DOHH2 (cell line): ENCODE measurements around the gene SLC6A17.

Experiments
- H3F3A ChIP-seq: fragments of 200-600 bp; sonication (generic), shearing (Covaris generic); 2 replicates; pipeline ENCODE4 v1.6.0; 2016; ENCODE audit warnings: antibody characterized with exemption, mild to moderate bottlenecking; ENCODE audit not compliant: control insufficient read depth, insufficient read depth
- H3K27ac ChIP-seq: fragments of 200-600 bp; sonication (generic); 2 replicates; pipeline ENCODE4 v1.5.1; 2014; ENCODE audit warnings: low read depth, mild to moderate bottlenecking, low read length, moderate library complexity
- H3K27me3 ChIP-seq: fragments of 200-600 bp; sonication (generic); 2 replicates; pipeline ENCODE4 v1.6.1; 2014; ENCODE audit warnings: mild to moderate bottlenecking, low read length, mixed read lengths; ENCODE audit not compliant: control insufficient read depth
- H3K36me3 ChIP-seq: fragments of 200-600 bp; sonication (generic); 2 replicates; pipeline ENCODE4 v1.6.1; 2014; ENCODE audit warnings: mild to moderate bottlenecking, low read length, moderate library complexity, mixed read lengths; ENCODE audit not compliant: control insufficient read depth
- H3K4me1 ChIP-seq: fragments of 200-600 bp; sonication (generic); 2 replicates; pipeline ENCODE4 v1.6.1; 2014; ENCODE audit warnings: mild to moderate bottlenecking, low read length, mixed read lengths; ENCODE audit not compliant: control insufficient read depth
- H3K4me2 ChIP-seq: fragments of 200-600 bp; sonication (generic); 2 replicates; pipeline ENCODE4 v1.6.0; 2014; ENCODE audit warnings: mild to moderate bottlenecking, low read length, moderate library complexity
- H3K4me3 ChIP-seq: fragments of 200-600 bp; sonication (generic); 2 replicates; pipeline ENCODE4 v1.5.1; 2014; ENCODE audit warnings: mild to moderate bottlenecking, low read length, mixed read lengths
- H3K79me2 ChIP-seq: fragments of 200-600 bp; sonication (generic); 2 replicates; pipeline ENCODE4 v1.6.1; 2014; ENCODE audit warnings: mild to moderate bottlenecking, low read length, mixed read lengths; ENCODE audit not compliant: control insufficient read depth
- H3K9me2 ChIP-seq: fragments of 200-600 bp; sonication (generic); replicated peaks from 2 replicates; pipeline ENCODE4 v1.6.1; 2014; ENCODE audit warnings: mild to moderate bottlenecking, low read length, mixed read lengths; ENCODE audit not compliant: control insufficient read depth
- H3K9me3 ChIP-seq: fragments of 200-600 bp; sonication (generic); 2 replicates; pipeline ENCODE4 v1.6.1; 2014; ENCODE audit warnings: antibody characterized with exemption, low read length, mixed read lengths; ENCODE audit not compliant: control insufficient read depth, insufficient read depth
- H4K20me1 ChIP-seq: fragments of 200-600 bp; sonication (generic); 2 replicates; pipeline ENCODE4 v1.6.0; 2014; ENCODE audit warnings: low read depth, mild to moderate bottlenecking, antibody characterized with exemption, low read length, moderate library complexity; ENCODE audit not compliant: control insufficient read depth, insufficient read depth
- EZH2phosphoT487 ChIP-seq: fragments of 200-600 bp; sonication (generic); IDR thresholded peaks from 2 replicates; pipeline ENCODE4 v1.6.1; 2017; ENCODE audit warnings: borderline replicate concordance, mild to moderate bottlenecking, antibody characterized with exemption, low read length, moderate library complexity, mixed read lengths
- TF ChIP-seq, protein P1 (sequence below): fragments of 200-600 bp; sonication (generic); IDR thresholded peaks from one replicate; pipeline ENCODE4 v1.5.1; 2014; ENCODE audit warnings: antibody characterized with exemption, mild to moderate bottlenecking, low read depth, low read length; ENCODE audit not compliant: poor library complexity, severe bottlenecking

Gene SLC6A17

DNA sequence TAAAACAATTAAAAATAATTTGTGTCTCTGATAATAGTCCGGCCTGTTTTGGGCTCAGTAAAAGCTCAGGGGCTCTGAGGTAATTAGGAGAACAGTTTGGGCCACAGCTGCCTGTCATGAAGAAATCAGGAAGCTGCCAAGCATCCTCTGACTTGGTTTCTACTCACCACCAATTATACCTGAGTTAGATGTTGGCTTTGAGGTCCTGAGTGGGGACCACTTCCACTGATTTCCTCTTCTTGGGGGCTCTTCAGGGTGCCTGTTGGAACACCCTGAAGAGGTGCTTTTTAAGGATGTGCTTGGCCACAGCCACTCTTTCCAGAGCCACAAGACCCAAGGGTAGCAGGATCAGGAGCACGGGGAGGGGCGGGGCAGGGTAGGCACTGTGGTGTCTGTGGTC, 10.9 kb downstream of the SLC6A17 start:
- TF ChIP-seq, protein P1, sequence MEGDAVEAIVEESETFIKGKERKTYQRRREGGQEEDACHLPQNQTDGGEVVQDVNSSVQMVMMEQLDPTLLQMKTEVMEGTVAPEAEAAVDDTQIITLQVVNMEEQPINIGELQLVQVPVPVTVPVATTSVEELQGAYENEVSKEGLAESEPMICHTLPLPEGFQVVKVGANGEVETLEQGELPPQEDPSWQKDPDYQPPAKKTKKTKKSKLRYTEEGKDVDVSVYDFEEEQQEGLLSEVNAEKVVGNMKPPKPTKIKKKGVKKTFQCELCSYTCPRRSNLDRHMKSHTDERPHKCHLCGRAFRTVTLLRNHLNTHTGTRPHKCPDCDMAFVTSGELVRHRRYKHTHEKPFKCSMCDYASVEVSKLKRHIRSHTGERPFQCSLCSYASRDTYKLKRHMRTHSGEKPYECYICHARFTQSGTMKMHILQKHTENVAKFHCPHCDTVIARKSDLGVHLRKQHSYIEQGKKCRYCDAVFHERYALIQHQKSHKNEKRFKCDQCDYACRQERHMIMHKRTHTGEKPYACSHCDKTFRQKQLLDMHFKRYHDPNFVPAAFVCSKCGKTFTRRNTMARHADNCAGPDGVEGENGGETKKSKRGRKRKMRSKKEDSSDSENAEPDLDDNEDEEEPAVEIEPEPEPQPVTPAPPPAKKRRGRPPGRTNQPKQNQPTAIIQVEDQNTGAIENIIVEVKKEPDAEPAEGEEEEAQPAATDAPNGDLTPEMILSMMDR = no peak
- no peak for TF ChIP-seq EZH2phosphoT487
- 0 out of 2 replicates have a peak, but pooled peaks cover 2% of the 10 kb centered on the region for H3K27me3 ChIP-seq

DNA sequence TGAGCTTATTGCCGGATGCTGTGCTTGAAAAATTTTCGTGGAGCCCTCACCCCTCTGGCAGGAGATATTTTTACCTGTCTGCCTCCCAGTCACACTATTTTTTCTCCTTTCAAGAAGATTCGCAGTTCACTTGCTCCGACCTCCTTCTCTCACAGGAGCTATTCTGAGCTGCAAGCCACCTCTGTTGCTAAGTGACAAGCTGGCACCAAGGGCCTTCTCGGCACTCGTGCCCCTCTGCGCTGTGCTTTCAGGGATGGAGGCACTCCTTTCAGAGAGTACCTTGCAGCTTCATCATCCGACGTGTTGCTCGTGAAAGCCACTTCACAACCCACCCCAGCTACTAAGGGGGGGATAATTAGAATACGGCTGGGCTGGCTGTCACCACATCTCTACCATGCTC, 11.6 kb downstream of the SLC6A17 start:
- H3K36me3 ChIP-seq = no peaks in the 10 kb centered on the region
- no peaks in the 10 kb centered on the region for H3K9me3 ChIP-seq
- no peaks in the 10 kb centered on the region for H3K4me1 ChIP-seq
- no peak overlapping the region for H3K4me3 ChIP-seq
- TF ChIP-seq EZH2phosphoT487 = no peak
- TF ChIP-seq, protein P1 = no peak
- no peaks in the 10 kb centered on the region for H3K9me2 ChIP-seq
- H3K27ac ChIP-seq = no peak overlapping the region
- H3K4me2 ChIP-seq = no peak overlapping the region
- H3K27me3 ChIP-seq = 0 out of 2 replicates have a peak, but pooled peaks cover 2% of the 10 kb centered on the region
- H3F3A ChIP-seq = no peaks in the 10 kb centered on the region
- H3K79me2 ChIP-seq = no peaks in the 10 kb centered on the region
- H4K20me1 ChIP-seq = no peaks in the 10 kb centered on the region

More for the DNA sequence above, 10.9 kb downstream of the SLC6A17 start:
- H3K79me2 ChIP-seq = no peaks in the 10 kb centered on the region
- H3K4me1 ChIP-seq = no peaks in the 10 kb centered on the region
- no peak overlapping the region for H3K4me2 ChIP-seq
- H3K9me3 ChIP-seq = no peaks in the 10 kb centered on the region
- no peak overlapping the region for H3K4me3 ChIP-seq
- no peak overlapping the region for H3K27ac ChIP-seq
- no peaks in the 10 kb centered on the region for H3K36me3 ChIP-seq
- no peaks in the 10 kb centered on the region for H3K9me2 ChIP-seq
- no peaks in the 10 kb centered on the region for H4K20me1 ChIP-seq
- no peaks in the 10 kb centered on the region for H3F3A ChIP-seq

DNA sequence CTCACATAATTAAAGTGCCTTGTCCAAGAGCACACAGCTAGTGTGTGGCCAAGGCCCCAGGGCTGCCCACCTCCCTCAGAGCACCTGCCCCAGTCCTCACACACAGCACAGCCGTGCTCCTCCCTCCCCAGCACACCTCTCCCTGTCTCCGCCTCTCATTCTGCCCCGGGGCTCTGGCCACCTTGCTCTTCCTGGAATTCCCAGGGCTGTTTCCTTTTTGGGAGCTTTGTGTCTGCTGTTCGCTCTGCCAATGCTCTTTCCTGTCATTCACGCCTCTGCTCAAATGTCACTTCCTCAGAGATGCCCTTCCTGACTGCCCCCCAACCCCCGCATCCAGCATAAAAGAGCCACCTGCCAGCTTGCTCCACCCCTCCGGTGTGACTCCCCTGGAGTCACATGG, 13.3 kb downstream of the SLC6A17 start:
- H3K27me3 ChIP-seq = peaks cover 2% of the 10 kb centered on the region; the same call in 1 of the 2 replicates
- H3K27ac ChIP-seq = no peak overlapping the region
- no peaks in the 10 kb centered on the region for H3K9me3 ChIP-seq
- H3K4me2 ChIP-seq = no peak overlapping the region
- no peaks in the 10 kb centered on the region for H3K9me2 ChIP-seq
- no peaks in the 10 kb centered on the region for H4K20me1 ChIP-seq
- H3F3A ChIP-seq = no peaks in the 10 kb centered on the region
- H3K79me2 ChIP-seq = no peaks in the 10 kb centered on the region
- no peaks in the 10 kb centered on the region for H3K4me1 ChIP-seq
- H3K36me3 ChIP-seq = no peaks in the 10 kb centered on the region
- no peak overlapping the region for H3K4me3 ChIP-seq
- TF ChIP-seq, protein P1 = no peak
- no peak for TF ChIP-seq EZH2phosphoT487
